HG03159 (cell line): Measurements from ENCODE around the gene PRODH2.
"Not testable (repeated sequence)": the region's sequence is repeated elsewhere in the genome, so short reads cannot be mapped to it uniquely, and the experiment has no call there.

Experiments used
- ATAC-seq: cut with Tn5 transposase; IDR thresholded peaks from one replicate; pipeline ENCODE4 v1.9.1; 2021; ENCODE audit warnings: mild to moderate bottlenecking, moderate library complexity; ENCODE audit not compliant: unreplicated experiment

The PRODH2 gene

GRCh38 chr19:35797663-35798062, 15.0 kb downstream of the PRODH2 start:
- no peak for ATAC-seq

DNA sequence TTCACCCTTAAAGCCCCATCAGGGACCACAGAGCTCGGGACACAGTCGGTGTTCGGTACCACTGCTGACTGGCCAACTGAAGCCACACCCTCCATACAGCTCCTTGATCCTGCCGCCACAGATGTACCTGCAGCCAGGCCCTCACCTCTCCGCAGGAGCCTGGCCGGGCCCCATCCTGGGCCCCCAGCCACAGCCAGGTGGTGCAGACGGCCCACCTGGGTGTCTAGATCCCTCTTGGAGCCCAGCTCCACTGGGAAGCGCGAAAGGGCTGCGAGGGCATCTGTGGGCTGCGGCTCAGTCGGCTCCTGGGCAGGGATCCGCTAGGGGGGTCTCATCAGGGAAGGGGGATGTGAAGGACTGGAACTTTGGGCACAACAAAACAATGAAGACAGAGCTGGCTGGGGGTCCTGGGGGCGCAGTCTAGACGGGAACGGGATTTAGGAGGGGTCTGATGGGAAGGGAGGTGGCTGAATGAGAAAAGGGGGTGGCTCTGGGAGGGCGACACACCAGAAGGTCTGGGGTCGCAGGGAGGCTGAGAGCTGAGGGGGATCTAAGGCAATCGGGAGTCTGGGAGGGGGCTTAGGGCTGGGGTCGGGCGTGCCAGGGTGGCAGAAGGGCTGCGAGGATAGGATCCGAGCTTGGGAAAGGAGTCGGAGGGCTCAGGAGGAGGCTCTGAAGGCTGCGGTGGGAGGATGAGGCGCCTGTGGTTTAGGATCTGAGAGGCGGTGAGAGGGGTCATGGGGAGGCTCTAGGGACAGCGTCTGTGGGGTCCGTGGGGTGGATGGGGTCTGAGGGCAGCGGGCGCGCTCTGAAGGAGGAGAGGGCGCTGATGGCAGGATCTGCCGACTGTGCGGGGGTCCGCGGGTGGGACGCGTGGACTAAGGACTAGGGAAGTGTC, 15.8 kb downstream of the PRODH2 start:
- ATAC-seq = no peak

DNA sequence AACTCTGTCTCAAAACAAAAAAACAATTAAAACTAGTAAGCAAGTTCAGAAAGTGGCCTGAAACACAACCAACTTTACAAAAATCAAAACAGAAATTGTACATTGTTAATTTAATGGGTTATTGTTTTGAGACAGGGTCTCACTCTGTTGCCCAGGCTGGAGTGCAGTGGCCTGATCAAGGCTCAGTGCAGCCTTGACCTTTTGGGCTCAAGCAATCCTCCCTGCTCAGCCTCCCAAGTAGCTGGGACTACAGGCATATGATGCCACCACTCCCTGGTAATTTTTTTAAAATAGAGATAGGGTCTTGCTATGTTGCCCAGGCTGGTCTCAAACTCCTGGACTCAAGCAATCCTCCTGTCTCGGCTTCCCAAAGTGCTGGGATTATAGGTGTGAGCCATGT, 17.1 kb downstream of the PRODH2 start:
- ATAC-seq = not testable (repeated sequence)

GRCh38 chr19:35793381-35794165, 19.1 kb downstream of the PRODH2 start:
- no peak for ATAC-seq

DNA sequence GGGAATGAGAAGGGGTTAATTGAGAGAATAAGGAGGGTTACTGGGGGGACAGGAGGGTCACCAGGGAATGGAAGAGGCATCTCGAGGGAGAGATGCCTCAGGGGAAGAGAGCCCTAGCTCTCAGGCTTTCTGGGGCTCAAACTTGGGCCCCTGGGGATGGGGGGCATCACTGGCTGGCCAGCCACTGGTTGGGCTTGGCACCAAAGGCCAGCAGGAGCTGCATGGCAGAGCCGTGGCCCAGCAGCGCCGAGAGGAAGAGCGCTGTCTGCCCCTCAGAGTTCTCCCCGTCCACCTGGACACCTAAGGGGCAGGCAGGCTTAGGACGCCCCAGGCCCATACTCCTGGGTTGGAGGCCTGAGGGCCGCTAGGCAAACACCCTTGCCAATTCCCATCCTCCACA, 19.8 kb downstream of the PRODH2 start:
- ATAC-seq = no peak

GRCh38 chr19:35792312-35792711, 20.3 kb downstream of the PRODH2 start:
- ATAC-seq = no peak

- ATAC-seq = no peak
Observed at GRCh38 chr19:35791814-35792279, 20.8 kb downstream of the PRODH2 start.

DNA sequence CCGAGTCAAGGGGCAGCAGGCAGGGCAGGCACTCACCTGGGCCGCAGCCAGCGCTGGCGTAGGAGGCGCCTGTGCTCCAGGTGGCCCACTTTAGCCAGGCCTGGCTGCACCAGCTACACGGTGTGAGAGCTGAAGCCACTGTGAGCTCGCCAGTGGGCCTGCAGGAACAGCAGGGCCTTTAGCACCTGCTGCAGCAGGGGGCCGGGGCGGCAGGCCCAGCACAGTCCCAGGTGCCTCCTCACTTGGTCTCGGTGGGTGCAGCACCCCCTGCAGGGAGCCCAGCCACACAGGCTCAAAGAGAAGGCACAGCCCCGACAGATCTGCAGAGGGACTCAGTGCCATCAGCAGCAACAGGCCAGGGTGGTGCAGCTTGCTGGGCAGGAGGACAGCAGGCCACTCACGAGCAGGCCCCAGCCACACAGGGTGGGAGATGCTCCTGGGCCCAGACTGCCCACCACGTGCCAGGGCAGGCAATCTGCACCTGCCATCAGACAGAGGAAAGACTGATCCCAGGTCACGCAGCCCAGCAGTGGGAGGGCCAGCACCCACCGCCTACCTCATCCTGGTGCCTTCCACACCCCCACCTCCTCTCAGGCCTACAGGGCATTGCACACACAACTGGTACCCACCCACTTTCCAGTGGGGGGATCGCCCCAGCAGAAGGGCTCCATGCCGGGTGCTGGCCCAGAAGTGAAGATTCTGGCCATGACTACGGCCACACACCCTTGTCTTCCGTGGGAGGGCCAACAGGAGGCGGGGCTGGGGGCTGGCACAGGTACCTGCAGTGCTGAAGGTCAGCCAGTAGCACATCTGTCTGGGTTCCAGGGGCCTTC, 21.4 kb downstream of the PRODH2 start:
- ATAC-seq = no peak

DNA sequence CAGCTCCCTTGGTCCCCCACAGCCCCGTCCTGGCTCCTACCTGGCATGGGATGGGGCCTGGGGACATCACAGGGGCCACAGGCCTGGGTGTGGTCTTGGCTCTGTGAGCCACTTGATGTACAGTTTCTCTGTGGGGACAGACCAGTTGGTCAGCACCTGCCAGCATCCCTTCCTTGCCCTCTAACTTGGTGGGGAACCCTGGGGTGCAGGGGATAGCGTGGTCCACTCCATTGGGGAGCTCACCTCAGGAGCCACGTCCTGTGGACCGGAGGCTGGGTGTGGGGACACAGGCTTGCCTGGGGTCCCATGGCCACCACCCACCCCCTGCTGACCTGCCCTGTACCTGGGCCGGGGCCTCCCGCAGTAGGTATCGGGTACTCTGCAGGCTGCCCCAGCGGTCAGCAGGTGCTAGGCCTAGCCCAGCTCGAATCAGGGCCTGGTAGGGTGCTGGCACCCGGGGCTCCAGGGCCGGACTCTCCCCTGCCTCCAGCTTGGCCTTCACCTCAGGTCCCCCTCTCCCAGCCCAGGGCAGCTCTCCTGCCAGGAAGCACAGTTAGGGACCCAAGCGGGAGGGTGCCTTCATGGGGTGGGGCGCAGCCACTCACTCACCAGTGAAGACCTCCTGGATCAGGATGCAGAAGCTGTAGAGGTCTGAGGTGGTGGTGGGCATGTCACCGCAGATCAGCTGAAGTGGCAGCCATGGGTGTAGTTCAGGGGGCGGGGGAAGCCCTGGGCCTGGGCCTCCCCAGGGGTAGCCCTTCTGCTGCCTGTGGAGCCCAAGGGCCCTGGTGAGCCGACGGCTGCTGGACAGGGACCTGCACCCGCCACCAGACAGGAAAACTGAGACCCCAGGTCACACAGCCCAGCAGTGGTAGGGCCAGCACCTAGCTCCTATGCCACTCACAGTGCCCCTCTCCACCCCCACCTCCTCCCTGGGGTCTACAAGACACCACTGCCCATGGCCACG, 22.4 kb downstream of the PRODH2 start:
- ATAC-seq = no peak

DNA sequence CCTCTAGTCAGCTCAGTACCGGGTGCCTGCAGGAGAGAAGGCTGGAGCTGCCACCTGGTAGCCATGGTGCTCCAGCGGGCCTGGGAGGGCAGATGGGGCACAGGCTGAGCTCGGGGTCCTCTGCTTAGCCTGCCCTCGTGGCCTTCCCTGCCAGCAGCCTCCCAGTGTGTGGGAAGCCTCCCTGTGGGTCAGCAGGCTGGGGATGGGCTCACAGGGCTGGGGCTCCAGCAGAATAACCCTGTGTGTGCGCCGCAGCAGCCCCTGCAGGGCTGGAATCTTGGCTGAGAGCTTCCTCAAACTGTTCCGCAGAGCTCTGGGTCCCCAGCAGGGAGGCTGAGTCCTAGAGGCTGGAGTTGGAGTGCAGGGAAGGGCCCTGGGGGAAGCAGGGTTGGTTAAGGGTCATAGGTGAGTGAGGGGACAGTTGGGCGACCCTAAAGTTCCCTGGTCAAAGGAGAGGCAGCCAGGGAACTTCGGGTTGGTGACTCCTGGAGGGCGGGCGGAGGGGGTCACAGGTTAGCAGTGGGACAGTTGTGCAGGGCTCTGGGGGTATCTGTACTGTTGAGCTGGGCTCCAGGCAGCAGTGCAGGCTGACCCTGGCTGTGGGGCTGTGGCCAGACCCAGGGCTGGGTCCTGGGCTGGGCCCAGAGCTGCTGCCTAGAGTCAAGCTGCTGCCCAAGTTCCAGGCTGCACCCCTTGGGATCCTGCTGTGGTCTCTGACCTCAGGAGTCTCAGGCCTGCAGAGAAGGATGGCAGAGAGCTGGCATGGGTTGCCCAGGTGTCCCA, 23.3 kb downstream of the PRODH2 start:
- no peak for ATAC-seq

DNA sequence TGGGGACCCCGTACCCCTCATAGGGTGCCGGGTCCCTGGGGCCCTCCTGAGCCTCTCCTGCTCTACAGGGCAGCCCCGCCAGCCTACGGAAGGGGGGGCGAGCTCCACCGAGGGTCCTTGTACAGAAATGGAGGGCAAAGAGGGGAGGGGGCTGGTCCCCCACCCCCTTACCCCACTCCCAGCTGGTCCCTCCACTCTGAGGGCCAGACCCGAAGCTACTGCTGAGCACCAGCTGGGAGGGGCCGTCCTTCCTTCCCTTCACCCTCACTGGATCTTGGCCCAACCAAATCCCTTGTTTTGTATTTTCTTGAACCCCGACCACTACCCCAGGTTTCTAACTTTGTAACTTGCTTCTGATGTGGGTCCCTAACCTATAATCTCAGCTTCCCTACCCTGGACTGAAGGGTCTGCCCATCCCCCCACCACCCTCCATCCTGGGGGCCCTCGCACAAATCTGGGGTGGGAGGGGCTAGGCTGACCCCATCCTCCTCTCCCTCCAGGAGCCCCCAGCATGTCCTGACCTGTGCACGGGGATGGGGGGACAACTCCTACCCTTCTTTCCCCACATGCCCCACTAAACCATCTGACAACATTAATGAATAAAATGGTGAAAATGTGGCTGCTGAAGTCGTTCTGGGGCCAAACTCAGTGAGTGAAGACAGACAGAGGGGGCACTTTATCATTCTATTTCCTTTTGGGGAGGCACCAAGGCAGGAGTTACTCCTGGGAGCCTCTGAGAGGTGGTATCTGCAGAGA, 24.3 kb downstream of the PRODH2 start:
- ATAC-seq = no peak

DNA sequence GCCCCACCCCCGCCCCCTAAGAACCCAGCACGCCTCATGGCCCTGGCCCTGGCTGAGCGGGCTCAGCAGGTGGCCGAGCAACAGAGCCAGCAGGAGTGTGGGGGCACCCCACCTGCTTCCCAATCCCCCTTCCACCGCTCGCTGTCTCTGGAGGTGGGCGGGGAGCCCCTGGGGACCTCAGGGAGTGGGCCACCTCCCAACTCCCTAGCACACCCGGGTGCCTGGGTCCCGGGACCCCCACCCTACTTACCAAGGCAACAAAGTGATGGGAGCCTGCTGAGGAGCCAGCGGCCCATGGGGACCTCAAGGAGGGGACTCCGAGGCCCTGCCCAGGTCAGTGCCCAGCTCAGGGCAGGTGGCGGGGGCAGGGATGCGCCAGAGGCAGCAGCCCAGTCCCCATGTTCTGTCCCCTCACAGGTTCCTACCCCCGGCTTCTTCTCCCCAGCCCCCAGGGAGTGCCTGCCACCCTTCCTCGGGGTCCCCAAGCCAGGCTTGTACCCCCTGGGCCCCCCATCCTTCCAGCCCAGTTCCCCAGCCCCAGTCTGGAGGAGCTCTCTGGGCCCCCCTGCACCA, 25.3 kb downstream of the PRODH2 start:
- ATAC-seq = no peak

DNA sequence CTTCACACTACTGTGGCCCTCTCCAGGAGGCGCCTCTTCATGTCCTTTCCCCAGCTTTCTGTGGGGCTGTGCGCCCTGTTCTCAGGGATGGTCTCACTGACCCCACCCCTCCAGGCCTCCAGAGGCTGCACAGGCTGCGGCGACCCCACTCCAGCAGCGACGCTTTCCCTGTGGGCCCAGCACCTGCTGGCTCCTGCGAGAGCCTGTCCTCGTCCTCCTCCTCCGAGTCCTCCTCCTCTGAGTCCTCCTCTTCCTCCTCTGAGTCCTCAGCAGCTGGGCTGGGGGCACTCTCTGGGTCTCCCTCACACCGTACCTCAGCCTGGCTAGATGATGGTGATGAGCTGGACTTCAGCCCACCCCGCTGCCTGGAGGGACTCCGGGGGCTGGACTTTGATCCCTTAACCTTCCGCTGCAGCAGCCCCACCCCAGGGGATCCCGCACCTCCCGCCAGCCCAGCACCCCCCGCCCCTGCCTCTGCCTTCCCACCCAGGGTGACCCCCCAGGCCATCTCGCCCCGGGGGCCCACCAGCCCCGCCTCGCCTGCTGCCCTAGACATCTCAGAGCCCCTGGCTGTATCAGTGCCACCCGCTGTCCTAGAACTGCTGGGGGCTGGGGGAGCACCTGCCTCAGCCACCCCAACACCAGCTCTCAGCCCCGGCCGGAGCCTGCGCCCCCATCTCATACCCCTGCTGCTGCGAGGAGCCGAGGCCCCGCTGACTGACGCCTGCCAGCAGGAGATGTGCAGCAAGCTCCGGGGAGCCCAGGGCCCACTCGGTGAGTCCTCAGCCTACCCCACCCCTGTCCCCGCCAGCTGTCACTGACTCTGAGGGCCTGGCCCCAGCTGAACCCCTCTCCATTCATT, 26.1 kb downstream of the PRODH2 start:
- ATAC-seq = no peak

DNA sequence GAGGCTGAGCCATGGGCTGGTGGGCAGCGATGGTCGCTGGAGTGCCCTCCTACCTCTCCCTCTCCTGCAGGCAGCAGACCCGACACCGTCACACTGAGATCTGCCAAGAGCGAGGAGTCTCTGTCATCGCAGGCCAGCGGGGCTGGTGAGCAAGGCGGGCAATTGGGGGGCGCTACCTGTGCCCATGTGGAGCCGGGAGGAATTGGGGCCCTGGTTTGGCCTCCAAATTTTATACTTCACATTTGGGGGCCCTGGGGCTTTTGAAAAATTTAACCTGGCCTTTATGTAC, 27.4 kb downstream of the PRODH2 start:
- ATAC-seq = no peak

GRCh38 chr19:35784503-35785338, 27.9 kb downstream of the PRODH2 start:
- ATAC-seq = no peak
